ENCODE measurements around the gene KIAA1210. TPM values are rescaled to one million over a fixed set of nuclear protein-coding genes. Genes with fewer than 3 reads are reported as not detected.

Gene KIAA1210
- total and polyA plus RNA-seq, 10 of the 15 experiments (the other 5 are each of a cell fraction or from before 2014, with no cell fraction given): 0.01 TPM; not detected in 9

DNA sequence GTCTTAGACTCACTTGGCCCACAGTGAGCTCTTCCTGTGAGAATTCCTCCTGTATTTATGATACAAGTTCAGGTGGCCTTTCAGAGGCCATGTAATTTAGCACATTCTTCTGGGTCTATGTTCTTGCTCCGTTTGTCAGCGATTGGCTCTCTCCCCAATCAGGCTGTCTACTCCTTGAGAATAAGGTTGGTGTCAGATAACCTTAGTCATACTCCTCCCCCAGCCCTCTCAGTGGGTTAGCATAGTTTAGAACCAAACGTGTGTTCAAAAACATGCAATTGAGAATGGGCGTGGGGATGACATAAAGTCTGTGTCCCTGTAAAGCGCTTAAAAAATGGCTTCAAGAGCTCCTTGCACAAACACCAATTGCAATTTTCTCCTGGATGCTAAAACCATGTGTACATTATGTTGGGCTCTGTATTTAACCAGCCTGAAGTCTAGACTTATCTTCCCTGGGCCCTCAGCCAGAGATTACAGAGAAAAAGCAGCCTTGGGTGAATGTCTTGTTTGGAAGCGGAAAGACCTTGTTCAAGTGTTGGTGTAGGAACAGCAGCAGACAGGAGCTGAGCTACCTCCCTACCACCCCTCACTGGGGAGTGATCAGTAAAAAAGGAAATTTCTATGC lies 64.8 kb downstream of the KIAA1210 start:
- TF ChIP-seq, protein P1, sequence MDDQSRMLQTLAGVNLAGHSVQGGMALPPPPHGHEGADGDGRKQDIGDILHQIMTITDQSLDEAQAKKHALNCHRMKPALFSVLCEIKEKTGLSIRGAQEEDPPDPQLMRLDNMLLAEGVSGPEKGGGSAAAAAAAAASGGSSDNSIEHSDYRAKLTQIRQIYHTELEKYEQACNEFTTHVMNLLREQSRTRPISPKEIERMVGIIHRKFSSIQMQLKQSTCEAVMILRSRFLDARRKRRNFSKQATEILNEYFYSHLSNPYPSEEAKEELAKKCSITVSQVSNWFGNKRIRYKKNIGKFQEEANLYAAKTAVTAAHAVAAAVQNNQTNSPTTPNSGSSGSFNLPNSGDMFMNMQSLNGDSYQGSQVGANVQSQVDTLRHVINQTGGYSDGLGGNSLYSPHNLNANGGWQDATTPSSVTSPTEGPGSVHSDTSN (IDR thresholded peaks at IDR 0.05; ENCODE audit: insufficient replicate concordance, low read depth, low read length): no peak
- TF ChIP-seq YY1 (IDR thresholded peaks at IDR 0.05; ENCODE audit: low read depth, low read length): no peak
- TF ChIP-seq, protein P2, sequence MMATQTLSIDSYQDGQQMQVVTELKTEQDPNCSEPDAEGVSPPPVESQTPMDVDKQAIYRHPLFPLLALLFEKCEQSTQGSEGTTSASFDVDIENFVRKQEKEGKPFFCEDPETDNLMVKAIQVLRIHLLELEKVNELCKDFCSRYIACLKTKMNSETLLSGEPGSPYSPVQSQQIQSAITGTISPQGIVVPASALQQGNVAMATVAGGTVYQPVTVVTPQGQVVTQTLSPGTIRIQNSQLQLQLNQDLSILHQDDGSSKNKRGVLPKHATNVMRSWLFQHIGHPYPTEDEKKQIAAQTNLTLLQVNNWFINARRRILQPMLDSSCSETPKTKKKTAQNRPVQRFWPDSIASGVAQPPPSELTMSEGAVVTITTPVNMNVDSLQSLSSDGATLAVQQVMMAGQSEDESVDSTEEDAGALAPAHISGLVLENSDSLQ (IDR thresholded peaks at IDR 0.05): no peak
- TF ChIP-seq SIX5 (IDR thresholded peaks at IDR 0.05; ENCODE audit: low read depth, low read length, severe bottlenecking): no peak
- no peak for TF ChIP-seq STAT1 (conservative IDR thresholded peaks at IDR 0.05)
- no peak for TF ChIP-seq ZNF622 (IDR thresholded peaks at IDR 0.05)
- TF ChIP-seq BHLHE40 (IDR thresholded peaks at IDR 0.05; ENCODE audit: borderline replicate concordance in 1 of 2, low read depth in 2 of 2, low read length in 1 of 2): no peak
- TF ChIP-seq, protein P3, sequence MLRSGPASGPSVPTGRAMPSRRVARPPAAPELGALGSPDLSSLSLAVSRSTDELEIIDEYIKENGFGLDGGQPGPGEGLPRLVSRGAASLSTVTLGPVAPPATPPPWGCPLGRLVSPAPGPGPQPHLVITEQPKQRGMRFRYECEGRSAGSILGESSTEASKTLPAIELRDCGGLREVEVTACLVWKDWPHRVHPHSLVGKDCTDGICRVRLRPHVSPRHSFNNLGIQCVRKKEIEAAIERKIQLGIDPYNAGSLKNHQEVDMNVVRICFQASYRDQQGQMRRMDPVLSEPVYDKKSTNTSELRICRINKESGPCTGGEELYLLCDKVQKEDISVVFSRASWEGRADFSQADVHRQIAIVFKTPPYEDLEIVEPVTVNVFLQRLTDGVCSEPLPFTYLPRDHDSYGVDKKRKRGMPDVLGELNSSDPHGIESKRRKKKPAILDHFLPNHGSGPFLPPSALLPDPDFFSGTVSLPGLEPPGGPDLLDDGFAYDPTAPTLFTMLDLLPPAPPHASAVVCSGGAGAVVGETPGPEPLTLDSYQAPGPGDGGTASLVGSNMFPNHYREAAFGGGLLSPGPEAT (IDR thresholded peaks at IDR 0.05; ENCODE audit: low read depth): no peak
- TF ChIP-seq ZNF274 (IDR thresholded peaks at IDR 0.05; ENCODE audit: insufficient read depth, insufficient read length): no peak
- no peak for TF ChIP-seq WRNIP1 (IDR thresholded peaks at IDR 0.05; ENCODE audit: borderline replicate concordance, low read depth, low read length)
- no peak for TF ChIP-seq BACH1 (IDR thresholded peaks at IDR 0.05; ENCODE audit: borderline replicate concordance)
- TF ChIP-seq EP300 (IDR thresholded peaks at IDR 0.05; ENCODE audit: borderline replicate concordance in 1 of 2, control insufficient read depth in 1 of 2, low read depth in 2 of 2, low read length in 2 of 2): no peak
- POLR2A ChIA-PET: no interaction called here
- SMC1A ChIA-PET (ENCODE audit: uncharacterized antibody, unreplicated experiment): interaction anchor here (0.7 to 1.0 kb wide), 2 partner anchors 9 to 57 kb away, joined by 3 to 4 read pairs; no protein-coding TSS in a partner anchor

More for the DNA sequence above, 64.8 kb downstream of the KIAA1210 start:
- Histone ChIP-seq H3K4me2 (ENCODE audit: control insufficient read depth, insufficient read depth) (no peak overlapping the region), H3K9me3 (replicated peaks; ENCODE audit: control insufficient read depth, insufficient read depth, low read length) (no peaks in the 10 kb centered on the region), H3K36me3 (ENCODE audit: control insufficient read depth in 2 of 2, insufficient read depth in 2 of 2, low read length in 1 of 2) (no peaks in the 10 kb centered on the region), H4K20me1 (ENCODE audit: control insufficient read depth, insufficient read depth) (no peaks in the 10 kb centered on the region), H3K27me3 (replicated peaks in 1 of 2; ENCODE audit: control insufficient read depth in 2 of 2, insufficient read depth in 2 of 2, low read length in 1 of 2) (peaks cover 0 to 2% of the 10 kb centered on the region in 2 experiments; a peak in 2 of 4 replicates), H3K9ac (ENCODE audit: control insufficient read depth, insufficient read depth, low read length) (no peak overlapping the region), H3K27ac (ENCODE audit: control insufficient read depth, insufficient read depth) (no peak overlapping the region), H2AFZ (ENCODE audit: control insufficient read depth, low read depth, low read length) (no peak overlapping the region), H3K4me3 (no peak overlapping the region), H3K79me2 (ENCODE audit: control insufficient read depth, insufficient read depth, low read length) (no peaks in the 10 kb centered on the region), H3K4me1 (ENCODE audit: control insufficient read depth, insufficient read depth, low read length) (no peaks in the 10 kb centered on the region)
- WGBS (ENCODE audit: insufficient coverage, insufficient replicate concordance, low lambda C conversion rate, missing lambda C conversion rate): 33% methylated on average over 6 of the region's 6 CpGs
- in situ Hi-C loops (cut with MboI) (loop anchor here (10.0 kb wide), 1 partner anchor 218 kb away; no protein-coding TSS in a partner anchor), intact Hi-C loops (cut with micrococcal nuclease; ENCODE audit: unreplicated experiment) (no loop called here)
- DNase-seq (ENCODE audit: low read depth, low spot score): no peak
- no peak for ATAC-seq
- CTCF ChIA-PET: interaction anchor here (0.6 kb wide), 1 partner anchor 377 kb away, joined by 3 read pairs; no protein-coding TSS in a partner anchor
- RAD21 ChIA-PET (ENCODE audit: unreplicated experiment): no interaction called here
- FAIRE-seq: no peak
- BruUV-seq (replicated peaks): no TSS peak
